Measurements from ENCODE around the gene CTAGE1.

GRCh38 chr18:22385718-22386117 is 32.0 kb downstream of the CTAGE1 start:
- no peak for TF ChIP-seq CTCF (IDR thresholded peaks at IDR 0.05)
- TF ChIP-seq POLR2A (IDR thresholded peaks at IDR 0.05), result no peak

Data from esophagus squamous epithelium (tissue), 4 donors.